Thyroid gland (tissue), 4 donors: ENCODE data around the gene ETV3L. TPM values are rescaled to one million over a fixed set of nuclear protein-coding genes. Genes with fewer than 3 reads are reported as not detected.

ENCODE experiments used
- DNase-seq, 2 donors: peaks; one replicate each; pipeline ENCODE4 v3.0.0-alpha.2; 2019
- H3K27ac ChIP-seq, 3 donors: fragments of 200-600 bp; sonication (generic); 1 replicate in 2 of 3; 2 replicates in 1 of 3; pipeline ENCODE4 v1.5.1; 2016 to 2019; ENCODE audit warnings: mild to moderate bottlenecking in 1 of 3, moderate library complexity in 1 of 3
- H3K27me3 ChIP-seq: fragments of 200-600 bp; sonication (generic); one replicate; pipeline ENCODE4 v1.5.1; 2019
- H3K36me3 ChIP-seq, 2 donors: fragments of 200-600 bp; sonication (generic); one replicate each; pipeline ENCODE4 v1.5.1; 2016 to 2019
- H3K4me1 ChIP-seq, 2 donors: fragments of 200-600 bp; sonication (generic); one replicate each; pipeline ENCODE4 v1.5.1; 2017 to 2019
- H3K4me3 ChIP-seq, 3 donors: fragments of 200-600 bp; sonication (generic); replicated peaks in 1 of 3; 1 replicate in 2 of 3; 2 replicates in 1 of 3; pipeline ENCODE4 v1.5.1; 2016; ENCODE audit warnings: mild to moderate bottlenecking in 1 of 3
- H3K9me3 ChIP-seq: fragments of 200-600 bp; sonication (generic); one replicate; pipeline ENCODE4 v1.5.1; 2017
- CTCF ChIP-seq, 6 experiments: fragments of 200-600 bp in 3 of 6; fragments of 450-650 bp in 3 of 6; sonication (generic) in 3 of 6; IDR thresholded peaks; one replicate each; pipeline ENCODE4 v1.5.1; 2016 to 2019; ENCODE audit warnings: antibody characterized with exemption in 6 of 6, mild to moderate bottlenecking in 2 of 6, inconsistent platforms in 1 of 6, moderate library complexity in 1 of 6
- POLR2A ChIP-seq, 2 donors: fragments of 450-650 bp; IDR thresholded peaks; one replicate each; pipeline ENCODE4 v1.6.1; 2017; ENCODE audit warnings: antibody characterized with exemption in 2 of 2, mild to moderate bottlenecking in 2 of 2, moderate library complexity in 1 of 2
- WGBS, 2 donors: methylation state at CpG; one replicate each; pipeline ENCODE4 v1.1.5; 2017; 5-methylcytosine and 5-hydroxymethylcytosine counted together
- intact Hi-C: fragments of 100-400 bp; cut with DNase I; formaldehyde crosslinking; loops from one replicate; pipeline ENCODE4 v1.15.1; 2023
- total RNA-seq, 4 donors: library from RNA; depleted of rRNA; stranded (reverse); fragments of >200 nt; gene quantifications; one replicate each; pipeline ENCODE4 v1.2.3, GENCODE V29; 2016

ETV3L gene
- total RNA-seq, 4 donors from 2014 or later, result not detected

GRCh38 chr1:157117527-157118057, 18.0 kb upstream of the ETV3L start:
- H3K4me3 ChIP-seq, result no peak overlapping the region
- intact Hi-C loops, result no loop called here
- TF ChIP-seq CTCF (IDR thresholded peaks at IDR 0.05) (no peak), POLR2A (IDR thresholded peaks at IDR 0.05) (no peak)
- no peaks in the 10 kb centered on the region for H3K27me3 ChIP-seq
- WGBS, 2 donors, result 19 to 40% methylated on average over 3 of the region's 4 CpGs
- peak in 1 of 2 donors; percentile 17 for DNase-seq
- H3K4me1 ChIP-seq, result no peaks in the 10 kb centered on the region
- peaks cover 0 to 6% of the 10 kb centered on the region in 2 donors for H3K36me3 ChIP-seq
- H3K9me3 ChIP-seq, result no peaks in the 10 kb centered on the region
- H3K27ac ChIP-seq, result no peak overlapping the region

GRCh38 chr1:157116737-157117103, 17.1 kb upstream of the ETV3L start:
- no peaks in the 10 kb centered on the region for H3K36me3 ChIP-seq
- no peak for DNase-seq
- H3K4me3 ChIP-seq, result no peak overlapping the region
- intact Hi-C loops, result no loop called here
- H3K27ac ChIP-seq, result no peak overlapping the region
- no peaks in the 10 kb centered on the region for H3K9me3 ChIP-seq
- TF ChIP-seq POLR2A (IDR thresholded peaks at IDR 0.05) (no peak), CTCF (IDR thresholded peaks at IDR 0.05) (no peak)
- H3K27me3 ChIP-seq, result no peaks in the 10 kb centered on the region
- H3K4me1 ChIP-seq, result no peaks in the 10 kb centered on the region

GRCh38 chr1:157115851-157116736, 16.5 kb upstream of the ETV3L start:
- Histone ChIP-seq H3K27me3 (no peaks in the 10 kb centered on the region), H3K4me1 (no peaks in the 10 kb centered on the region), H3K27ac (no peak overlapping the region), H3K4me3 (no peak overlapping the region), H3K36me3 (no peaks in the 10 kb centered on the region), H3K9me3 (no peaks in the 10 kb centered on the region)
- intact Hi-C loops, result no loop called here
- no peak for DNase-seq
- 72 to 76% methylated on average over 16 of the region's 16 CpGs for WGBS, 2 donors
- TF ChIP-seq POLR2A (IDR thresholded peaks at IDR 0.05) (no peak), CTCF (IDR thresholded peaks at IDR 0.05) (no peak)

- intact Hi-C loops, result no loop called here
- TF ChIP-seq POLR2A (IDR thresholded peaks at IDR 0.05) (no peak), CTCF (IDR thresholded peaks at IDR 0.05) (no peak)
- DNase-seq, result no peak
- Histone ChIP-seq H3K36me3 (no peaks in the 10 kb centered on the region), H3K4me3 (no peak overlapping the region), H3K9me3 (no peaks in the 10 kb centered on the region), H3K4me1 (no peaks in the 10 kb centered on the region), H3K27ac (no peak overlapping the region), H3K27me3 (no peaks in the 10 kb centered on the region)
- 68 to 89% methylated on average over 3 of the region's 3 CpGs for WGBS, 2 donors
These were observed 15.8 kb upstream of the ETV3L start for GRCh38 chr1:157115429-157115838.
